ENCODE measurements around the gene FRMD4A.

Gene FRMD4A

GRCh38 chr10:13637303-13637856 is 693.3 kb downstream of the FRMD4A start:
- no peak for DNase-seq (ENCODE audit: low read depth in 1 of 2, low spot score in 1 of 2)

- DNase-seq (ENCODE audit: low read depth in 1 of 2, low spot score in 1 of 2) = no peak
Observed at GRCh38 chr10:13636776-13637175, 693.9 kb downstream of the FRMD4A start.

- no peak for DNase-seq (ENCODE audit: low read depth in 1 of 2, low spot score in 1 of 2)
Observed at GRCh38 chr10:13634207-13634606, 696.5 kb downstream of the FRMD4A start.

DNA sequence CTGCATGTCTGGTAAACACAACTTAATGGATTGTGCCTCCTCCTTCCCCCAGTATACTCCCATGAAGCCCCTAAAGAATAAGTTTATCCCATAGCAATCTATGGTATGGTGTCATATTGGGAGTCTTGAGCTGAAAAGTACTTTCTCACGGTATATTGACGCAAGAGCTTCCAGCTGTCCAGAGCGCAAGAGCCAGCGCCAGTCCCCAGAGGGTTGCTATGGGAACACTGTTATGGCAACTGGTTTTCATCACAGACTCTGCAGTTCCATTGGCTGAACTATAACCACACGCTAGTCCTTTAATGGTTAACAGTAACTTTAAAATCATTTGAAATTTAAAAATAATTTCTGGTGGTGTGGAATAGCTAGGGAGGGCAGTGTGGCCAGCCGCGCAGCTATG is 697.0 kb downstream of the FRMD4A start:
- no peak for DNase-seq (ENCODE audit: low read depth in 1 of 2, low spot score in 1 of 2)

DNA sequence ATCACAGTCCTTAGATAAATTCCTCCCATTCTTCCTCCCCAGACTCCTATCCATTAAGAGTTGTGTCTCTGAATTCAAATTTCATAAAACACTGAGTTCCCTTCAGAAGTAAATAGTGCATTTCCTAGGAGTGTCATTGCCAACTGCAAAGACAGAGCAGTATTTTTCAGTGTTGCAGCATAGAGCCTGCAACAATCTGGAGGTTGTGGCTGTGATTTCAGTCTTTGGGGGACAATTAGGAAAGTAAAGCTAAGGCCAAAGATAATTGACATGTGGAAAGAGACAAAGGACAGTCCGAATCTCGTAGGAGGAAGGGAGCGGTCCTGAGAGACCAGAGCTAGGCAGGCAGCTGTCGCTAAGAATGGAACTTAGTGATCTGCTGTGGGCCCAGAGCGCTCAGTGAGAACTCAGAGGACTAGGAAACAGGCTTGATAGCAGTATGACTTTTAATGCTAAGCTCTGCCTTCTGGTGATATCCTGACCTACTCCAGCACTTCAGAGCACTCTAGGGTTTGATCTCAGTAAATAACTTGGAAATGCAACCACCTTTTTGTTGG is 697.8 kb downstream of the FRMD4A start:
- DNase-seq (ENCODE audit: low read depth in 1 of 2, low spot score in 1 of 2) = no peak

- no peak for DNase-seq (ENCODE audit: low read depth in 1 of 2, low spot score in 1 of 2)
Observed at GRCh38 chr10:13632440-13632839, 698.3 kb downstream of the FRMD4A start.

DNA sequence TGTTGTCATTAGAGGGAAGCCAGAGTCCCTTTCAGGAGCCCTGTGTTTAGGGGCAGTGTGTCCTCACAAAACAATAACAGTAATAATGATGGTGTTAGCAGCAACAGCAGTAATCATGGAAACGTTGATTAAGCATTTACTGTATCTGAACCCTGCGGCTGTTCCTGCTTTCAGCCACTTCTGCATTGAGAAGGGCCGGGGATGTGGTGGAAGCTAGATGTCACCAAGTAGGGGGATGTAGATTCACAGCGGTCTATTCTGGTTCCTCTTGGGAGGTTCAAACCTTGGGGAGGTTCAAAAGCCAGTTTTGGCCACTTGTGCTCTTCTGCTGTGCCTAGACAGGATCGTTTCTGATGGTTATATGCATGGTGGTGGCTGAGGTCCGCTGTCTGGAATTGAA is 699.1 kb downstream of the FRMD4A start:
- no peak for DNase-seq (ENCODE audit: low read depth in 1 of 2, low spot score in 1 of 2)

- no peak for DNase-seq (ENCODE audit: low read depth in 1 of 2, low spot score in 1 of 2)
Observed at GRCh38 chr10:13630231-13630630, 700.5 kb downstream of the FRMD4A start.

- DNase-seq (ENCODE audit: low read depth in 1 of 2, low spot score in 1 of 2) = no peak
Observed at GRCh38 chr10:13629116-13629515, 701.6 kb downstream of the FRMD4A start.

DNA sequence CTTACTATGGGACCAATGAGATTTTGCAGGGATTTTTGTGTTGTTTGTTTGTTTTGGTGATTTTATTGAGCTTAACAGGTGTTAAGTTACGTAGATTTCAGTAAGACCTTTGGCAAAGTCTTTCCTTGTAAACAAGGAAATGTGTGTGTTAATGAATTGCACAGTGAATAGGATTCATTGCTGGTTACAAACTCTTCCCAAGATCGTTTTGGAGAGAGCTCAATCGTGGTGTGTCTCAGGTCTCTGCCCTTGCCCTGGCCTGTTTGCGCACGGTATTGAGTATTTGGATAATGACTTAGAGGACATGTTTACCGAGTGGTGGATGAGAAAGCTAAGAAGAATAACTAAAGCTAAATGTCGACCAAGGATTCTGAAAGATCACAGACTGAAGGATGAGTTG is 702.1 kb downstream of the FRMD4A start:
- DNase-seq (ENCODE audit: low read depth in 1 of 2, low spot score in 1 of 2) = no peak

DNA sequence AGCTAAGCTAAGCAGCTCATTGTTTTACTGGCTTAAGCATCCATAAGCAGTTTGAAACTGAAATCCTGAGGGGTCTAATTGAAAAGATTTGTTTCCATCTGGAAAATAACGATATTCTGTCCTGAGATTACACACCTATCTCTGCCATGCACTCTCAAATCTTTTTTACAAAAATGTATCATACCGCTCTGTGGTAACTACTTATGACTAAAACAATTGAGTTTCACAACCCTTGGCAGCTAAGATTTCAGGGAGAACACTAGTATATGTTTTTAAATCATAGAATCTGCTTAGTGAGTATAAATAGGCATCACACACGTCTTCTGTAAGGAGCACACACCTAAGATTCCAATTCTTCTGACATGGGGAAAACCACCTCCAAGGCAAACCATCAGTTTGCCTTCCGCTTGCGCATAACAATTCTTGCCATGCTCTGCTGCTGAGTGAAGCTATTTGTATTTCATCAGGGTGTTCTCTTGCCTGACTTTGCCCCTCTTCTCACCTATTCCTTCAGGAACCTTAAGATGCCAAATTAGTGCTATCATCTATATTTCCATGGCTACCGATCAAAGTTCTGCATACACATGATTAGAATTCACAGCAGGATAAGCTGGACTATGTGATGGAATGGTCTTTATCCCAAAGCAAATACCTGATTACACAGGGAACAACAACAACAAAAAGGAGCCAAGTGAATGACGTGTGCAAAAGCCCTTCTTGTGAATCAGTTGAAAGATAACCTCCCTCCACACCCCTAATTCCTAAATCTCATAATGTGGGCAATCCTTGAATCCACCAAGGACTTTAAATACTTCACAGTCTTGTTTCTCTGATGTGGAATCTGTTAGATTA is 703.0 kb downstream of the FRMD4A start:
- DNase-seq (ENCODE audit: low read depth in 1 of 2, low spot score in 1 of 2) = no peak

GRCh38 chr10:13624630-13625029 is 706.1 kb downstream of the FRMD4A start:
- DNase-seq (ENCODE audit: low read depth in 1 of 2, low spot score in 1 of 2) = no peak

DNA sequence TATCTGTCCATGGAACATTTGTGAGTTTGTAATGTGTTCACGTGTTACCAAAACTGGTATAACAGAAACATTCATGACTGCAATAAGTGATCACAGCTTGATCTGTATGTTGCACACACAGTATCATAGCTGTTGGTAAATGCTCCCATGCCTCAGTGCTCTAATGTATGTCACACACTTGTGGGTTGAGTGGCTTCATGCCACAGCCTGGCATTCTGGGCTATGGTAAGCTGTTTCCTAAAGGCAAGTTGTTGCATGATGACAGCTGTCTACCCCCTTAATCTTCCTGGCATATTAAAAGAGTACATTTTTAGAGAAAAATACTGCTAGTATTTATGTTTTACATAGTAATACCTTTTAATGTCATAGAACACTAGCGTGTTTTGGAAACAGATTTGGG is 708.8 kb downstream of the FRMD4A start:
- no peak for DNase-seq (ENCODE audit: low read depth in 1 of 2, low spot score in 1 of 2)

DNA sequence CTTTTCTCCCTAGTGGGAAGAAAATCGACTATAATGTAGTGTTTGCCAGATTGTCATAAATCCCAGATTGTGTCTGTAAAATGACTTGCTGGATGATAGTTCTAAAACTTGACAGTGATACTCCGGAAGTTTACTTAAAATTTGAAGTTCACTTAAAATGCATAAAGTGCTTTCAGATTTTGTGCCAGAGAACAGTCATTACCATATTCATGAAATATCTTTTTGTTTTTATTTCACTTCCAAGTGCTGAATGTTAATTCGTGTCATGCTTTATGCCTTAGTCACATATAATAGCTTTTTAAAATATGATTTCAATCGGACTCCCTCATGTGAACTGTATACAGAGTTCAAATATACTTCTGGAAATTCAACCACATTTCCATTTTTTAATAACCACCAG is 713.6 kb downstream of the FRMD4A start:
- DNase-seq (ENCODE audit: low read depth in 1 of 2, low spot score in 1 of 2) = no peak

GRCh38 chr10:13615650-13616300 is 714.9 kb downstream of the FRMD4A start:
- no peak for DNase-seq (ENCODE audit: low read depth in 1 of 2, low spot score in 1 of 2)

- no peak for DNase-seq (ENCODE audit: low read depth in 1 of 2, low spot score in 1 of 2)
Observed at GRCh38 chr10:13614530-13615332, 716.0 kb downstream of the FRMD4A start.

DNA sequence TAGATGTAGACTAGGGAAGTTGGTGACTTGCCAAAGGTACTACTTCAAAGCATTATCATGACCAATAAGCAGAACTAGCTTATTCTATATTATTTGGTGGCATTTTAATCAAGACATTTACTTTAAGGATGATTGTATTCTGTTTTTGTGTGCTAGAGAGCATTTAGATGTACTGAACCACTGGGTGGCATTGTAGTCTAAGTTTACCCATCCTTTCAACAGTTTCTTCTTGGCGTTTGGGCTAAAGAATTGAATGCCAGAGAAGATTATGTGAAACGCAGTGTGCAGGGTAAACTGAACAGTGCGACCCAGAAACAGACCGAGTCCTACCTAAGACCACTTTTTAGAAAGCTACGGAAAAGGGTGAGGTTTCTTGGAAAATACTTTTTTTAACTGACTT is 717.2 kb downstream of the FRMD4A start:
- no peak for DNase-seq (ENCODE audit: low read depth in 1 of 2, low spot score in 1 of 2)

- no peak for DNase-seq (ENCODE audit: low read depth in 1 of 2, low spot score in 1 of 2)
Observed at GRCh38 chr10:13612654-13613373, 717.9 kb downstream of the FRMD4A start.

DNA sequence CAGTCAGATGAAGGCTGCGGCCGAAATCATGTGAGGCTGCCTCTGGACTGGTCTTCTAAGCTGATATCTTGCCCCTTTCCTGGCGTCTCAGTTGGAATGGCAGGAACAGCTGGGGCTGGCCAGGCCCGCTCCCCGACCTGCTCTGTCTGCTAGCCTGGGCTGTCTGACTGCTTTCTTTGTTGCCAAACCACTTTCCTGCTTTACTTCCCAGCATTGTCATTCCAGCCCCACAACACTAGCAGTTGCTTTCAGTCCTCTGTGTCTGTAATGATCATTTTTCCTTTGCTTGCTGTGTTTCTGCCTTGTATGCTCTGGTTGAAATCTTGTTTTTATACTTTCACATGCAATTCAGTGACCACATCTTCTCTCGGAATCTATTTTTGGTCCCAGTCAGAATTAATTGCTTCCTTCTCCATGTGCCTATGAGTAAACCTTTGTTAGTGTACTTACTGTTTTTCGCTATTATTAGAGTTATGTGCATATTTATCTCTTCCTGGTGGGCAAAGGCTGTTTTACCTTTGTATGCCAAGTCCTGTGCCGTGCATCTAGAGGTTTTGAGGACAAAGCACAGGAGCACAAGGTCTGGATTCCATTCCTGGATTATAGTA is 722.4 kb downstream of the FRMD4A start:
- DNase-seq (ENCODE audit: low read depth in 1 of 2, low spot score in 1 of 2) = no peak

DNA sequence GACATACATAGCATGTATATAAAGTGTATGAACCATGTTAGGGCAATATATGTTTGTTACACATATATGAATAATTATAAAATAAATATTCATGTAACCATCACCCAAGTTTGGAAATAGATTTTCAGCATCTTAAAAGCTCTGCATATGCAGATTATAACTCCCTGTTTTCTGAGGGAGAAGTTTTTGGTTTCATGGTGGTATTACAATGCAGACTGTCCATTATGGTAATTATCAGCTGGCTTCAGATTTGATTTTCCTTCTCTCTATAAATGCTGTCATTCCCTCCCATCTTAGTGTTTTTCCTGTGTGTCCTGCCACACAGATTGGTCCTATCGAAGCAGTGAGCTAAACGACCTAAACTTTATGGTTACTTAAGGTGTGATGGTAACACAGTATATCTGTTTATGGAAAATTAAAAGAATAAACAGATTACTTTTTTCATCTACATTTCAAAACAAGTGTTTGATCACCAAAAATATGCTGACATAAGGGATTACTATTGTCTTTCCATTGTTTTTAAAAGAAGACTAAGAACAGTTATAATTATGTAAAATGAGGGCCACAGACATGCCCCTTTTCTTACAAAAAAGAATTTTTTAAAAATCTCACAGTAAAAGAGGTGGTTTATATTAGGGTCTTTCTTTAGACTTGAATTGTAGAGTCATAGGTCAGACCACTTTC is 726.2 kb downstream of the FRMD4A start:
- DNase-seq (ENCODE audit: low read depth in 1 of 2, low spot score in 1 of 2) = no peak

All from activated T-helper 1 cell treated with anti-CD3 and anti-CD28 coated beads, Interleukin-2, amount 50 U/mL, for 16 hours (primary cell).